ENCODE data around the gene LYRM2.

- no peak for TF ChIP-seq POLR2AphosphoS5 (IDR thresholded peaks at IDR 0.05; ENCODE audit: low read depth, low read length)
- no peak for TF ChIP-seq POLR2A (IDR thresholded peaks at IDR 0.05; ENCODE audit: low read depth, low read length)
Observed at GRCh38 chr6:89584539-89584938, 54.0 kb downstream of the LYRM2 start.

All from GM12892 (cell line).